Hematopoietic multipotent progenitor cell treated with erythropoietin and hydrocortisone succinate and interleukin-3 and kit ligand, for 8 days (in vitro differentiated cells): ENCODE data around the gene UBASH3B.
"Not testable (repeated sequence)": the region's sequence is repeated elsewhere in the genome, so short reads cannot be mapped to it uniquely, and the experiment has no call there.

Experiments used
- DNase-seq: peaks from one replicate; pipeline ENCODE4 v3.0.0-alpha.2; 2015

Gene UBASH3B

DNA sequence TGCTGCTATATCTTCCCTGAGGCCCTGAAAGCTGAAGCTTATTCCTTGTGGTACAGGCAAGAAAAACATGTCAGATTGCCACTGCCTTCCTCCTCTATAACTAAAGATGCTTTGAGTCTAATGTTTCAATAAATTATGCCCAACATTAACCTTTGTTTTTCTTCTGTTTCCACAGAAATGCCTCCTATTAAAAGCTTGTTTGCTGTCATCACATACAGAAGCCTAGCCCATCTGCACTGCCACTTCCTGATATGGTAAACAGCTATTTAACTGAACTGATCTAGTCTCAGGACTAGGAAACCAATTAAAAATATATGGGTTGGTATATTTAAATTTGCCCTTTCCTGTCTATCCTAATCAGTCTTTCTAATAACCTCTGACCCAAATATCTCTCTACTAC is 165.6 kb downstream of the UBASH3B start:
- DNase-seq = no peak

- DNase-seq = no peak
Observed at GRCh38 chr11:122822241-122822640, 166.7 kb downstream of the UBASH3B start.

DNA sequence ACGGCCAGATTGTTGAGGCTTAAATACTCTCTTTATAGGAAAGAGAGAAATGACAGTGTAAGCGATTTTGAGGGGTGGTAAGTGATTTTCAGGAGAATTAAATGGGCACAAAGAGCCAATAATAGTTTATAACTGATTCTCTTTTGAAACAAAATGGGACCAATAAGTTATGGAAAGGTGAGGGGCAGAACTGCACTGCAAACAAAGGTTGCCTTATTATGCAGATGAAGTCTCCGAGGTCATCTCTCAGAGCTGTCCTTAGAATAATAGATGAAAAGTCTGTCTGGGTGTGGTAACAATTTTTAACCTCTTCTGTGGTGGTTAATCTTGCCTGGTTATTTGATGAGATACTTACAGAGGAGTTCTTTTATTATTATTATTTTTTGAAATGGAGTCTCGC is 168.0 kb downstream of the UBASH3B start:
- no peak for DNase-seq

- not testable (repeated sequence) for DNase-seq
Observed at GRCh38 chr11:122829371-122829770, 173.8 kb downstream of the UBASH3B start.

DNA sequence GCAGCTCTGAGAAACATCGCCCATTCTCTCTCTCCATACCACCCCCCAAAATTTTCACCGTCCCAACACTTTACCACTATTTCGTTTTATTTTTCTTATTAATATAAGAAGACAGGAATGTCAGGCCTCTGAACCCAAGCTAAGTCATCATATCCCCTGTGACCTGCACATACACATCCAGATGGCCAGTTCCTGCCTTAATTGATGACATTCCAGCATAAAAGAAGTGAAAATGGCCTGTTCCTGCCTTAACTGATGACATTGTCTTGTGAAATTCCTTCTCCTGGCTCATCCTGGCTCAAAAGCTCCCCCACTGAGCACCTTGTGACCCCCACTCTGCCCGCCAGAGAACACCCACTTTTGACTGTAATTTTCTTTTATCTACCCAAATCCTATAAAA is 176.8 kb downstream of the UBASH3B start:
- not testable (repeated sequence) for DNase-seq

- no peak for DNase-seq
Observed at GRCh38 chr11:122832721-122833470, 177.4 kb downstream of the UBASH3B start.

DNA sequence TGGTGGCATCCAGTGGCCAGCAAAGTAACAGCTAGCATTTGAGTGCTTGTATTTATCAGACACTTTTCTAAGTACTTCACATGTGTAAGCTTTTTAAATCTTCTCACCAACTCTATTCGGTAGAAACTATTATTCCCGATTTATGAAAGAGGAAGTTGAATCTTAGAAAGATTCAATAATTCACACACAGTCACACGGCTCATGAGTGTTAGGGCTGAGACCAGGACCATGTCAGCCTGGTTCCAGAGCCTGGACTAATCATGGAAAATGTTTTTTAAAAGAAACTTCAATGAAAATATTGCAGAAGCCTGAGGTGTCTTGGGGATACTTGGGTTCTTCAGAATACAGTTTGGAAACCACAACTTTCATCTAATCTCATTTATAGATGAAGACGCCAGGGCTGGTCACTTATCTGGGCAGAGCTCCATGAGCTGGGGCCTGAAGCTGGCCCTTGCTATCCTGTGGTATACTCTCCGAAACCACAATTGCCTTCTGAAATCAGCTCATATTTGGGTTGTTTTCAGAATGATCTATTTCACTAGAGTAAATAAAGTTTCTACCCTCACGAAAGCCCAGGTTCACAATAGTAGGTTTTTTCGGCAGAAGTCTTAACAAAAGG is 178.4 kb downstream of the UBASH3B start:
- DNase-seq = no peak

GRCh38 chr11:122836916-122837315 is 181.4 kb downstream of the UBASH3B start:
- no peak for DNase-seq

DNA sequence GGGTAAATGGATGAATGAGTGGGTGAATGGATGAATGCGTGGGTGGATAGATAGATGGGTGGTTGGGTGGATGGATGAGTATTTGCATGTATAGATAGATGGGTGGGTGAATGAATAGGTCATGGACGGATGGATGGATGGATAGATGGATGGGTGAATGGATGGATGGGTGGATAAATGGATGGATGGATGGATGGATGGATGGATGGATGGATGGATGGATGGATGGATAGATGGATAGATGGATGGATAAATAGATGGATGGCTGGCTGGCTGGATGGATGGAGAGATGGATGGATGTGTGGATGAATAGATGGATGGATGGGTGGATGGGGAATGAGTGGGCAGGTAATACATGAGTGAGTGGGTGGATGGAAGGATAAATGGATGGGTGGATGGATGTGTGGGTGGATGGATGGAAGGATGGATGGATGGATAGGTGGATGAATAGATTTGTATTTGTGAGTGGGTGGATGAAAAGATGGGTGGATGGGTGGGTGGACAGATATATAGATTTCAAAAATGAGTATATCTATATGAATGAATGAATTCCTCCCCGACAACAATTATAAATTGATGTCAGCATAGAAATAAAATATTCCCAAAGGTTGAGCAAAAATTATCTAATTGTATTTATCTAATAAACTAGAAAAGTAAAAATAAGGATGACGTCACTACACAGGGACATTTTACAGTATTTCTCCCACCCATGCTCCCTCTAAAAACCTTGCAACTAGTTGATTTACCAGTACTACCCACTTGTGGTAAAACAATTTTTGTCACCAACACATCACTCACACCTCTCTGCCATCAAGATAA is 182.2 kb downstream of the UBASH3B start:
- no peak for DNase-seq

- DNase-seq = no peak
Observed at GRCh38 chr11:122843281-122844141, 188.0 kb downstream of the UBASH3B start.

DNA sequence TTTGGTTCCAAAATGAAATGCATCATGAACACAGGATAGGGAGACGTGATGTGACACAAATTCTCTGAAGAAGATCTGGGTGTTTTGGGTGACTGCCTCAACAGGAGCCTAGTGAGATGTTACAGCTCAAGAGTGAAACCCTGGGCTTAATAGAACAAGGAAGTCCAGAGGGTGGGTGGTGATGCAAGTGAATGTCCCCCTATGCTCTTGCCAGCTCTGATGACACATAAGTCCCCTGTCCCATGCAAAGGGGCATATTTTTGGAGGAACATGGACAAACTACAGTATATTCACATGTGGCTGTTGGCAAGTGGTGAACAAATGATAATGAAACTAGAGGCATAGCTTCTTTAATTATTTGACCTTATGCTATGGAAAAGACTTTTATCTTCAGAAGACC is 191.9 kb downstream of the UBASH3B start:
- DNase-seq = no peak

GRCh38 chr11:122848186-122848585 is 192.7 kb downstream of the UBASH3B start:
- no peak for DNase-seq

DNA sequence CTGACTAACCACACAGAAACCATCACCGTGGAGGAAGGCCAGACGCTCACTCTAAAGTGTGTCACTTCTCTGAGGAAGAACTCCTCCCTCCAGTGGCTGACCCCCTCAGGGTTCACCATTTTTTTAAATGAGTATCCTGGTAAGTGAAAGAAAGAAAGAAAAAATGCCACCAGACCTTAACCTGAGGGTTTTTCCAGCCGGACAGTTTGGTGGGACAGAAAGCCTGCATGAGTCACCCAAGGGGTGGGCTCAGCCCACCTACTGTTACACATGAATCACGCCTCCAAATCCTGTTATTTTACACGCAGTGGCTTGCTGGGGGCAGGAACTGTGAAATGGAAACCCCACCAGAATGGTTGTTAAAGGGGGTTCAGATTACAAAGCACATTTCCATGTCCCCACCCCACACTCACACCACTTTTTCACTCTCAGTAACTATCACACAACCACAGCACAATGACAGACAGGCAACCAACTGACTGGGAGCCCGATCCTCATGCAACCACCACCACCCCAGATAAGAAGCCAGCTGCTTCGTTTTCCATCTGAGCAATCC is 194.6 kb downstream of the UBASH3B start:
- peak; percentile 32 for DNase-seq

DNA sequence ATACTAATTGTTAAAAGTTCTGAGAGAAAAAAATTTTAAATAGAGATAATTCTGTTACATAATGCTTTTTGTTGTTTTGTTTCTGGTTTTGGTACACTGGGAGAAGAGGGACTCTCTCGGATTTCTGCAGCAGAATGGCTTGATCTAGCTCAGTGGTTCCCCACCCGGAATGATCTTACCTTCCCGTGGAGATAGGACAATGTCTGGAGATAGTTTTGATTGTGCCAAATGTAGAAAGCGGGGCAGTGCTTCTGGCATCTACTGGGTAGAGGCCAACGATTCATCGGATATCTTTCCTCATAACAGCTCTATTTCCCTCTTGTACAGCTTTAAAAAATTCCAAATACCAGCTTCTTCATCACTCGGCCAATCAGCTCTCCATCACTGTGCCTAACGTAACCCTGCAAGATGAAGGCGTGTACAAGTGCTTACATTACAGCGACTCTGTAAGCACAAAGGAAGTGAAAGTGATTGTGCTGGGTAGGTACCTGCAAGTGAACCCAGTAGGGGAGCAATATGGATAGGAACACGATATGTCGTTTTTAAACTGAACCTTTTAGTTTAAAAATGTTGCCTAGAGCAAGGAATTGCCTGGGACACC is 195.9 kb downstream of the UBASH3B start:
- no peak for DNase-seq

DNA sequence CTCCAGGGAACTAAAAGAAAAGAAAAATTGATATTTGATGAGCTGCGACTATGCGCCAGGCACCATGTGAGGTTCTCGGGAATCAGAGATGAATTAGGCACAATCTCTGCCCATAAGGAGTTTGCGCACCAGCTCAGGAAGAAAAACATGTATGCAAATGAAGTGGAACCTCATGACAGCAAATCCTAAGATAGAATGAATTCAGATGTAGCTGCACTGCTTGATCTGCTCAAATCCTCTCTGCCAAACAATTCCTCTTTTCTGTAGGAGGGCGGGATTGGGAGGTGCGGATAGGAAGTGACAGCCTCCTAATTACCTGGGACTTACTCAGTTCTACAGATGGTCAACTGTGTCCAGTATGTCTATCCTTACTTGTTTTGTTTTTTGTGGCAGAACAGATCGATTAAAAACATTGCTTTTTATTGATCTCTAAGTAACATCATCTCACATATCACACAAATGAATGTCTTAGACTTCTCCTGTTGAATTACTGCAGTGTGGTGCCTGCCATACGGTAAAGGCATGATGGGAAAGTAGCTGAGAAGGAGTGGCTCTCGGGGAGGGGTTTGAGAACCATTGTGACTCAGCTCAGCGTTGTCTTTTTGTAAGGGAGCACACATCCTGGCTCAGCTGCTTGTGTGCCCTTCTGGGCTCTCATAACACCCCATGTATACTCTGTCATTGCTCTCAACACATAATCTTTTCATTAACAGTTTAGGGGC is 196.7 kb downstream of the UBASH3B start:
- no peak for DNase-seq

- DNase-seq = no peak
Observed at GRCh38 chr11:122852796-122853160, 197.3 kb downstream of the UBASH3B start.

DNA sequence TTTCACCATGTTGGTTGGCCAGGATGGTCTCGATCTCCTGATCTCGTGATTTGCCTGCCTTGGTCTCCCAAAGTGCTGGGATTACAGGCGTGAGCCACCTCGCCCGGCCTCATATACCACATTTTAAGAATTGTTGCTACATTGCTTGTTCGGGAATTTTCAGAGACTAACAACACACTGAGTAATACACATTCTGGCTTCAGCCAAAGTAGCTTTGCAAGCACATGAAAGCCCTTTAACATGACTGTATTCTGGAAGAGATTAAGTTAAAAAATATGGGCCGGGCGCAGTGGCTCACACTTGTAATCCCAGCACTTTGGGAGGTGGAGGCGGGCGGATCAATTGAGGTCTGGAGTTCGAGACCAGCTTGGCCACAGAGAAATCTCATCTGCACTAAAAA is 197.7 kb downstream of the UBASH3B start:
- DNase-seq = no peak

DNA sequence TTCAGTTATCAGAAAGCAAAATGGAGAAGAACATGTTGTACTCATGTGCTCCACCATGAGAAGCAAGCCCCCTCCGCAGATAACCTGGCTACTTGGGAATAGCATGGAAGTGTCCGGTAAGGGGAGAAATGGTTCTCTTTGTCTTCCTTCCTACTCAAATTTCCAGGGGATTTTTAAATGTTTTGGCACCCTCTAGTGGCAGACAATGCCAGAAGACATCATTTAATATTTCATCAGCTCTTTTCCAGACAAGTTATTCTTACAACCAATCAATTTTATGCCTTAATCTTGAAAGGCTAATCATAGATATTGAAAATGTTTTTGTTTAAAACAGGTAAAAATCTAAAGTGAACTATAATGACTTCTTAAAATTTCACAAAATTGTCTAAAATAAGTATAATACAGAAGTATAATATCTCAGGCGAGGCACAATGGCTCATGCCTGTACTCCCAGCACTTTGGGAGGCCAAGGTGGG is 198.5 kb downstream of the UBASH3B start:
- DNase-seq = peak; percentile 74

GRCh38 chr11:122861631-122862030 is 206.1 kb downstream of the UBASH3B start:
- no peak for DNase-seq

DNA sequence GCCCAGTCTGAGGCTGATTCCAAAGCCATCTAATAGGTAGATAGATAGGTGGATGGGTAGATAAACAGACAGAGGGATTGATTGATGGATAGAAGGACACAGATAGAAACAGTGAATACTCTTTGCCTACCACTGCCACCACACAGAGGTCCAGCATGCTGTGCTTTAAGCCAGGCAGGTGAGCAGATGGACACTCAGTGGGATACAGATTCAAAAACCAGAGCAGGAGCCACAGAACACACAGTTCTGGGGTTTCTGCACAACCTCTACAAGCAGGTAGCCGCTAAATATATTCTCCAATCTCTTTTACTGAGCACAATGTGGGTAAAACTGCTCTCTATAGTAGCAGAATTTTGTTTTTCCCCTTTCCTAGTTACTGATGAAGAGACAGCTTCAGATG is 206.6 kb downstream of the UBASH3B start:
- DNase-seq = no peak

DNA sequence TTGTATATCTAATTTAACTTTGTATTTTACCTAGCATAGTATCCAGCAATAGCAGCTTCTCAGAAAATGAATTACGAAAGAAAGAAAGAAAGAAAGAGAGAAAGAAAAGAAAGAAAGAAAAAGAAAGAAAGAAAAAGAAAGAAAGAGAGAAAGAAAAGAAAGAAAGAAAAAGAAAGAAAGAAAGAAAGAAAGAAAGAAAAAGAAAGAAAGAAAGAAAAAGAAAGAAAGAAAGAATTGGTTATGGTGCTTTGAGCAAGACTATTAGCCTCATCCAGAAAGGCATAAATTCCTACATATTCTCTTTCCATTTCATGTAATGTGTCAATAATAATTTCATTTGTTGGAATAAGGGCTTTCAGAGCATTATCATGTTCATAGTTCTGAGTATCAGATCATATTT is 207.6 kb downstream of the UBASH3B start:
- DNase-seq = not testable (repeated sequence)
